Gastroesophageal sphincter (tissue), 4 donors: ENCODE data around the gene GTF2IRD1. TPM values are rescaled to one million over a fixed set of nuclear protein-coding genes. Genes with fewer than 3 reads are reported as not detected.
A peak's percentile ranks its signal among the peaks of the same experiment; 100 is the strongest.

Source experiments
- ATAC-seq: fragments of 150-250 bp; one replicate; pipeline ENCODE4 v1.9.1; 2016; ENCODE audit warnings: mild to moderate bottlenecking, moderate library complexity
- H3K27ac ChIP-seq, 4 donors: fragments of 200-600 bp; sonication (generic) in 3 of 4; 1 replicate in 3 of 4; 2 replicates in 1 of 4; pipeline ENCODE4 v1.5.1; 2016 to 2019
- H3K27me3 ChIP-seq: fragments of 200-600 bp; sonication (generic); one replicate; pipeline ENCODE4 v1.5.1; 2019
- H3K36me3 ChIP-seq, 2 donors: fragments of 200-600 bp; sonication (generic); one replicate each; pipeline ENCODE4 v1.5.1; 2019; ENCODE audit warnings: control low read depth in 1 of 2
- H3K4me1 ChIP-seq, 3 donors: fragments of 200-600 bp; sonication (generic); 1 replicate in 2 of 3; 2 replicates in 1 of 3; pipeline ENCODE4 v1.5.1; 2016 to 2019; ENCODE audit warnings: control low read depth in 2 of 3
- H3K4me3 ChIP-seq, 2 donors: fragments of 200-600 bp; sonication (generic); one replicate each; pipeline ENCODE4 v1.5.1; 2019; ENCODE audit warnings: mild to moderate bottlenecking in 1 of 2, moderate library complexity in 1 of 2
- H3K9me3 ChIP-seq, 3 donors: fragments of 200-600 bp; sonication (generic); one replicate each; pipeline ENCODE4 v1.5.1; 2017 to 2019; ENCODE audit warnings: control low read depth in 2 of 3
- EP300 ChIP-seq: sonication (generic); formaldehyde crosslinking; IDR thresholded peaks from one replicate; pipeline ENCODE4 v1.6.1; 2017; ENCODE audit warnings: antibody characterized with exemption, mild to moderate bottlenecking
- POLR2A ChIP-seq, 2 donors: fragments of 450-650 bp; IDR thresholded peaks; one replicate each; pipeline ENCODE4 v1.6.1; 2017; ENCODE audit warnings: antibody characterized with exemption in 2 of 2, mild to moderate bottlenecking in 2 of 2, moderate library complexity in 1 of 2
- POLR2AphosphoS5 ChIP-seq: sonication (generic); formaldehyde crosslinking; IDR thresholded peaks from one replicate; pipeline ENCODE4 v1.6.1; 2017; ENCODE audit warnings: antibody characterized with exemption
- WGBS, 2 donors: methylation state at CpG; one replicate each; pipeline ENCODE4 v1.1.5; 2018; ENCODE audit warnings: low coverage in 1 of 2; 5-methylcytosine and 5-hydroxymethylcytosine counted together
- total RNA-seq, 4 donors: library from RNA; depleted of rRNA; stranded (reverse); fragments of >200 nt; gene quantifications; one replicate each; pipeline ENCODE4 v1.1.0, GENCODE V29; 2016
- TF ChIP-seq, protein P1 (sequence below), 4 experiments: fragments of 200-600 bp in 2 of 4; fragments of 450-650 bp in 2 of 4; sonication (generic) in 1 of 4; IDR thresholded peaks; one replicate each; pipeline ENCODE4 v1.5.1; 2017 to 2019; ENCODE audit warnings: antibody characterized with exemption in 4 of 4, mild to moderate bottlenecking in 2 of 4, moderate library complexity in 2 of 4

The GTF2IRD1 gene
- total RNA-seq, 4 donors from 2014 or later = 21.5 to 49.0 (median 28.2) TPM

- ATAC-seq = no peak
- H3K36me3 ChIP-seq = no peaks in the 10 kb centered on the region
- WGBS, 2 donors = 32 to 44% methylated on average over 6 to 9 of the region's 19 CpGs
- peak; percentile 15 for TF ChIP-seq EP300
- TF ChIP-seq, protein P1, sequence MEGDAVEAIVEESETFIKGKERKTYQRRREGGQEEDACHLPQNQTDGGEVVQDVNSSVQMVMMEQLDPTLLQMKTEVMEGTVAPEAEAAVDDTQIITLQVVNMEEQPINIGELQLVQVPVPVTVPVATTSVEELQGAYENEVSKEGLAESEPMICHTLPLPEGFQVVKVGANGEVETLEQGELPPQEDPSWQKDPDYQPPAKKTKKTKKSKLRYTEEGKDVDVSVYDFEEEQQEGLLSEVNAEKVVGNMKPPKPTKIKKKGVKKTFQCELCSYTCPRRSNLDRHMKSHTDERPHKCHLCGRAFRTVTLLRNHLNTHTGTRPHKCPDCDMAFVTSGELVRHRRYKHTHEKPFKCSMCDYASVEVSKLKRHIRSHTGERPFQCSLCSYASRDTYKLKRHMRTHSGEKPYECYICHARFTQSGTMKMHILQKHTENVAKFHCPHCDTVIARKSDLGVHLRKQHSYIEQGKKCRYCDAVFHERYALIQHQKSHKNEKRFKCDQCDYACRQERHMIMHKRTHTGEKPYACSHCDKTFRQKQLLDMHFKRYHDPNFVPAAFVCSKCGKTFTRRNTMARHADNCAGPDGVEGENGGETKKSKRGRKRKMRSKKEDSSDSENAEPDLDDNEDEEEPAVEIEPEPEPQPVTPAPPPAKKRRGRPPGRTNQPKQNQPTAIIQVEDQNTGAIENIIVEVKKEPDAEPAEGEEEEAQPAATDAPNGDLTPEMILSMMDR (IDR thresholded peaks at IDR 0.05) = no peak
- peak; percentile 75 for TF ChIP-seq POLR2AphosphoS5
- no peak for TF ChIP-seq POLR2A (IDR thresholded peaks at IDR 0.05)
- peak overlapping the region; percentile 95 to 98 (median 96) for H3K27ac ChIP-seq
- H3K9me3 ChIP-seq = no peaks in the 10 kb centered on the region
- peak overlapping the region in 1 of 2 donors; percentile 51 for H3K4me3 ChIP-seq
- peaks cover 8 to 92% (median 38%) of the 10 kb centered on the region in 3 donors for H3K4me1 ChIP-seq
- H3K27me3 ChIP-seq = no peaks in the 10 kb centered on the region
Measured at GRCh38 chr7:74479066-74479781, 25.5 kb downstream of the GTF2IRD1 start.

DNA sequence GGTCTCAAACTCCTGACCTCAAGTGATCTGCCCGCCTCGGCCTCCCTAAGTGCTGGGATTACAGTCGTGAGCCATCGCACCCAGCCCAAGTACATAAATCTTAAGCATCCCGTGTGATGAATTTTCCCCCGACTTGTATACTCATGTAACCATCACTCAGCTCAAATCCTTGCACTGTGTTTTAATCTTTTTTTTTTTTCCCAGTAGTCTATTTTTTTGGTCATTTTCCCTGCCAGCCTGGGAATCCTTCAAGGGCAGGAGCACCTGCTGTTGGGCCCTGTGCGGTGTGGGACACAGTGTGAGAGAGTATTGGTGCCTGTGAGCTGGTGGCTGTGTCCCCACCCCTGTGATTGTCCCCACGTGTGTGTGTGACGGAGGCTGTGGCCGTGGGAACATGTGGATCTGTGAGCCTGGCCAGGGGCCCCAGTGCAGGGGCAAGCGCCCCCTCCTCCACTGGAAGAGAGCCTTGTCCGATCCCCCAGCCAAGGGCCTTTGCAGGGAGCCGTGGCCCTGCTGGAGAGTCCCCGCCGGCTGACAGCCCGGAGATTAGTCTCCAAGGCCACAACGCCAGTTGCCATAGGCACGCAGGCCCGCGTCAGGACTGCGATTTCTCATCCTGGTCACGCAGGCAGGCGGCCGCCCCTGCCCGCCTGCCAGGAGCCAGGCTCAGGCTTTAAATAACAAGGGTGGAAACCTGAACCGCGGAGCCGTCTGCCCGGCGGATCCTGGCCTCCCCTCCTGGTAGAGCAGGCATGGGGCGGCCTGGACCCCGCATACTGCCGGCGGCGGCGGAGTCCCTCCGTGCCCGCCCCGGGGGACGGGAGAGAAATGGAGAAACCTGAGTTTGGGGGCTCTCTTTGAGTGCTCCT is 26.5 kb downstream of the GTF2IRD1 start:
- TF ChIP-seq POLR2A (IDR thresholded peaks at IDR 0.05) (peak; percentile 46 to 48), POLR2AphosphoS5 (peak; percentile 85), EP300 (peak; percentile 82)
- TF ChIP-seq, protein P1 (IDR thresholded peaks at IDR 0.05) = peak in 3 of 4 experiments; percentile 5 to 20 (median 16)
- Histone ChIP-seq H3K27ac (peak overlapping the region; percentile 95 to 98 (median 96)), H3K9me3 (no peaks in the 10 kb centered on the region), H3K4me1 (peaks cover 8 to 94% (median 38%) of the 10 kb centered on the region in 3 donors), H3K4me3 (peak overlapping the region; percentile 32 to 51), H3K36me3 (no peaks in the 10 kb centered on the region), H3K27me3 (no peaks in the 10 kb centered on the region)
- ATAC-seq = peak; percentile 65
- 20 to 26% methylated on average over 6 to 9 of the region's 40 CpGs for WGBS, 2 donors

- Histone ChIP-seq H3K27ac (peak overlapping the region; percentile 95 to 98 (median 96)), H3K36me3 (no peaks in the 10 kb centered on the region), H3K4me3 (peak overlapping the region; percentile 32 to 51), H3K9me3 (no peaks in the 10 kb centered on the region), H3K27me3 (no peaks in the 10 kb centered on the region), H3K4me1 (peaks cover 8 to 91% (median 38%) of the 10 kb centered on the region in 3 donors)
- ATAC-seq = peak; percentile 26
- TF ChIP-seq POLR2AphosphoS5 (peak; percentile 66), EP300 (no peak), POLR2A (IDR thresholded peaks at IDR 0.05) (no peak)
- TF ChIP-seq, protein P1 (IDR thresholded peaks at IDR 0.05) = no peak
- 8 to 45% methylated on average over 2 to 7 of the region's 16 CpGs for WGBS, 2 donors
Measured at GRCh38 chr7:74480861-74481417, 27.2 kb downstream of the GTF2IRD1 start.

GRCh38 chr7:74481458-74482196 is 27.9 kb downstream of the GTF2IRD1 start:
- Histone ChIP-seq H3K27me3 (no peaks in the 10 kb centered on the region), H3K4me3 (peak overlapping the region in 1 of 2 donors; percentile 51), H3K27ac (peak overlapping the region; percentile 95 to 98 (median 96)), H3K4me1 (peaks cover 8 to 84% (median 36%) of the 10 kb centered on the region in 3 donors), H3K36me3 (no peaks in the 10 kb centered on the region), H3K9me3 (no peaks in the 10 kb centered on the region)
- no peak for ATAC-seq
- TF ChIP-seq EP300 = no peak
- TF ChIP-seq POLR2A (IDR thresholded peaks at IDR 0.05) = no peak
- TF ChIP-seq, protein P1 (IDR thresholded peaks at IDR 0.05) = no peak
- TF ChIP-seq POLR2AphosphoS5 = no peak
- 73 to 100% methylated on average over 5 to 6 of the region's 8 CpGs for WGBS, 2 donors
